K562 (cell line): Measurements from ENCODE around the gene UCK1. TPM values are rescaled to one million over a fixed set of nuclear protein-coding genes. Genes with fewer than 3 reads are reported as not detected.

ENCODE experiments used
- ATAC-seq: fragments of 200-7000 bp; cut with Tn5 transposase; 3 replicates; pipeline ENCODE4 v1.9.1; 2020; ENCODE audit warnings: moderate library complexity
- BruUV-seq: library from RNA; stranded (reverse); fragments of 400-500 nt; replicated peaks from 2 replicates; lab custom pipeline; 2021; lab: Mats Ljungman, UMichigan
- CTCF ChIA-PET: fragments of 300-600 bp; formaldehyde crosslinking; extraction: SDS; loops from one replicate; lab custom pipeline; 2021; ENCODE audit warnings: low intra/inter-chr PET ratio; lab: Yijun Ruan, JAX
- POLR2A ChIA-PET: fragments of 300-600, 350-650 bp; sonication (Branson Sonifier 250); formaldehyde crosslinking; extraction: SDS; loops from one replicate; lab custom pipeline; 2021; ENCODE audit warnings: antibody characterized with exemption, inconsistent platforms; lab: Yijun Ruan, JAX
- DNase-seq, 4 experiments: peaks; one replicate each; pipeline versions ENCODE4 v3.0.0 to v3.0.0-alpha.2; 2011 to 2018; ENCODE audit warnings: low spot score in 3 of 4, mixed read lengths in 3 of 4; ENCODE audit errors: extremely low read depth in 1 of 4
- FAIRE-seq: peaks from 2 replicates; lab custom pipeline; 2011; peaks lifted over from hg19 to GRCh38; lab: Jason Lieb, UNC
- H2AFZ ChIP-seq: 2 replicates; pipeline ENCODE4 v1.6.0; 2011; ENCODE audit warnings: low read depth, low read length, control low read depth, inconsistent platforms
- H3K27ac ChIP-seq: fragments of 200-600 bp; 3 replicates; pipeline ENCODE4 v1.8.0; 2011; ENCODE audit warnings: low read depth, mild to moderate bottlenecking, control low read depth, inconsistent platforms, low read length, moderate library complexity, mixed read lengths; ENCODE audit errors: extremely low read depth
- H3K27me3 ChIP-seq, 2 experiments: fragments of 300-600 bp in 1 of 2; 2 replicates in 1 of 2; 3 replicates in 1 of 2; pipeline versions ENCODE4 v1.6.0 to v1.8.0; 2011; ENCODE audit warnings: inconsistent platforms in 2 of 2, low read length in 2 of 2, mild to moderate bottlenecking in 1 of 2, mixed read lengths in 1 of 2, moderate library complexity in 1 of 2; ENCODE audit not compliant: control insufficient read depth in 2 of 2, insufficient read depth in 2 of 2
- H3K36me3 ChIP-seq: fragments of 300-600 bp; 3 replicates; pipeline ENCODE4 v1.8.0; 2011; ENCODE audit warnings: mild to moderate bottlenecking, low read length, inconsistent platforms; ENCODE audit not compliant: control insufficient read depth, insufficient read depth
- H3K4me1 ChIP-seq, 2 experiments: fragments of 200-600 bp in 1 of 2; replicated peaks in 1 of 2; 2 replicates in 1 of 2; 3 replicates in 1 of 2; pipeline versions ENCODE4 v1.5.1 to v1.8.0; 2011; ENCODE audit warnings: inconsistent platforms in 2 of 2, low read length in 2 of 2, mild to moderate bottlenecking in 1 of 2, mixed read lengths in 1 of 2, moderate library complexity in 1 of 2; ENCODE audit not compliant: control insufficient read depth in 2 of 2, insufficient read depth in 2 of 2
- H3K4me2 ChIP-seq: 2 replicates; pipeline ENCODE4 v1.6.1; 2011; ENCODE audit warnings: low read length, control low read depth, inconsistent platforms, mixed read lengths; ENCODE audit not compliant: insufficient read depth
- H3K4me3 ChIP-seq: fragments of 200-600 bp; sonication (generic), shearing (Covaris generic); 2 replicates; pipeline ENCODE4 v1.5.1; 2016; ENCODE audit warnings: control low read depth, inconsistent platforms
- H3K79me2 ChIP-seq: fragments of 200-600 bp; 3 replicates; pipeline ENCODE4 v1.8.0; 2011; ENCODE audit warnings: low read length, inconsistent platforms; ENCODE audit not compliant: control insufficient read depth, insufficient read depth
- H3K9ac ChIP-seq, 2 experiments: 2 replicates each; pipeline versions ENCODE4 v1.6.0 to v1.6.1; 2011; ENCODE audit warnings: low read depth in 2 of 2, low read length in 2 of 2, control low read depth in 1 of 2, inconsistent platforms in 1 of 2, mild to moderate bottlenecking in 1 of 2, mixed read lengths in 1 of 2; ENCODE audit not compliant: insufficient read depth in 1 of 2
- H3K9me1 ChIP-seq: one replicate; pipeline ENCODE4 v1.6.0; 2011; ENCODE audit warnings: inconsistent platforms, mild to moderate bottlenecking, low read length, moderate library complexity; ENCODE audit not compliant: control insufficient read depth, insufficient read depth
- H3K9me3 ChIP-seq: replicated peaks from 2 replicates; pipeline ENCODE4 v1.5.1; 2011; ENCODE audit warnings: low read depth, low read length, inconsistent platforms; ENCODE audit not compliant: control insufficient read depth, insufficient read depth
- H4K20me1 ChIP-seq: replicated peaks from 2 replicates; pipeline ENCODE4 v1.6.1; 2011; ENCODE audit warnings: low read length, inconsistent platforms, mixed read lengths; ENCODE audit not compliant: control insufficient read depth, insufficient read depth
- CHCHD3 ChIP-seq: fragments of 250-450 bp; sonication (Bioruptor Pico); IDR thresholded peaks from 2 replicates; pipeline ENCODE4 v2.1.2; 2022; ENCODE audit warnings: mild to moderate bottlenecking
- E4F1 ChIP-seq: fragments of 250-450 bp; sonication (Bioruptor Pico); IDR thresholded peaks from 2 replicates; pipeline ENCODE4 v1.5.0; 2021; ENCODE audit warnings: mild to moderate bottlenecking, borderline replicate concordance
- ETS2 ChIP-seq: IDR thresholded peaks from 2 replicates; pipeline ENCODE4 v1.6.1; 2016; ENCODE audit warnings: borderline replicate concordance, missing genetic modification characterization, mild to moderate bottlenecking, moderate library complexity, missing compliant biosample characterization; ENCODE audit not compliant: poor library complexity, severe bottlenecking
- FOXK2 ChIP-seq, 2 experiments: fragments of 450-650 bp; IDR thresholded peaks in 1 of 2; conservative IDR thresholded peaks in 1 of 2; 2 replicates each; pipeline ENCODE4 v1.6.1; 2016; ENCODE audit warnings: low read depth in 2 of 2, mild to moderate bottlenecking in 1 of 2
- HMGXB4 ChIP-seq: sonication (generic); formaldehyde crosslinking; IDR thresholded peaks from 2 replicates; pipeline ENCODE4 v1.8.1; 2023; ENCODE audit warnings: mild to moderate bottlenecking, missing genetic modification reagents
- JUNB ChIP-seq: fragments of 450-650 bp; formaldehyde crosslinking; conservative IDR thresholded peaks from 2 replicates; pipeline ENCODE4 v1.4.0; 2020; ENCODE audit warnings: mild to moderate bottlenecking
- MEF2A ChIP-seq: IDR thresholded peaks from 2 replicates; pipeline ENCODE4 v1.6.1; 2011; ENCODE audit warnings: low read depth, mild to moderate bottlenecking, low read length, moderate library complexity; ENCODE audit not compliant: control insufficient read depth
- POLR2AphosphoS2 ChIP-seq: IDR thresholded peaks from 2 replicates; pipeline ENCODE4 v1.6.1; 2012; ENCODE audit warnings: low read length, improper control_type of control experiment
- POLR2G ChIP-seq: fragments of 200-400 bp; formaldehyde crosslinking; IDR thresholded peaks from 2 replicates; pipeline ENCODE4 v1.6.1; 2017; ENCODE audit warnings: low read depth, mild to moderate bottlenecking, antibody characterized with exemption, low read length, moderate library complexity
- TOE1 ChIP-seq, 2 experiments: fragments of 450-650 bp in 1 of 2; sonication (generic) in 1 of 2; formaldehyde crosslinking in 1 of 2; IDR thresholded peaks; 2 replicates each; pipeline versions ENCODE4 v1.7.1 to v1.8.0; 2016 to 2022; ENCODE audit warnings: borderline replicate concordance in 2 of 2, mild to moderate bottlenecking in 2 of 2, antibody characterized with exemption in 1 of 2, inconsistent platforms in 1 of 2, low read depth in 1 of 2, missing genetic modification reagents in 1 of 2, moderate library complexity in 1 of 2
- ZNF518B ChIP-seq: fragments of 250-450 bp; sonication (Bioruptor Pico); IDR thresholded peaks from 2 replicates; pipeline ENCODE4 v1.5.0; 2021; ENCODE audit warnings: mild to moderate bottlenecking, moderate library complexity
- WGBS: fragments of 100-300 bp; shearing (Covaris generic); methylation state at CpG from one replicate; pipeline ENCODE4 v1.1.6; 2016; ENCODE audit warnings: low coverage, mixed read lengths; ENCODE audit not compliant: insufficient coverage; ENCODE audit errors: missing lambda C conversion rate; 5-methylcytosine and 5-hydroxymethylcytosine counted together
- in situ Hi-C: fragments of 300-500 bp; cut with MboI; formaldehyde crosslinking; loops from 4 replicates; pipeline ENCODE4 v1.15.0; 2018; ENCODE audit warnings: inconsistent platforms, mixed read lengths
- intact Hi-C: fragments of 100-400 bp; cut with micrococcal nuclease; formaldehyde crosslinking; loops from 2 replicates; pipeline ENCODE4 v1.14.2; 2022
- polyA plus RNA-seq, 8 experiments: library from polyadenylated mRNA; depleted of rRNA in 4 of 8; stranded (reverse) in 5 of 8; unstranded in 3 of 8; fragments of >200 nt; fragmentation: Nextera tagmentation in 2 of 8; fragmentation: Illumina TruSeq in 1 of 8; extraction: Ambion mirVana in 2 of 8; extraction: Trizol in 1 of 8; gene quantifications; 2 replicates each; pipeline versions ENCODE4 v1.2.1 to v1.2.3, GENCODE V29; 2011 to 2014; ENCODE audit warnings: inconsistent platforms in 1 of 8, missing spikeins in 1 of 8
- total RNA-seq, 7 experiments: library from RNA; depleted of rRNA in 6 of 7; stranded (reverse); fragments of >200 nt in 6 of 7; fragmentation: Illumina TruSeq in 2 of 7; extraction: Trizol in 2 of 7; gene quantifications; 2 replicates each; pipeline versions ENCODE4 v1.2.1 to v1.2.3, GENCODE V29; 2011 to 2021; ENCODE audit warnings: low replicate concordance in 1 of 7
- TF ChIP-seq, protein P1 (sequence below), 3 experiments: fragments of 200-800 bp in 1 of 3; sonication (Bioruptor generic) in 1 of 3; sonication (generic) in 1 of 3; formaldehyde crosslinking in 1 of 3; IDR thresholded peaks; 2 replicates each; pipeline versions ENCODE4 v1.6.1 to v1.8.0; 2016 to 2022; ENCODE audit warnings: mild to moderate bottlenecking in 2 of 3, missing compliant biosample characterization in 2 of 3, missing genetic modification characterization in 2 of 3, missing genetic modification reagents in 1 of 3

Gene UCK1
- total and polyA plus RNA-seq, 9 of the 15 experiments (the other 6 are each of a cell fraction or from before 2014, with no cell fraction given): 0.27 to 27.5 (median 16.1) TPM

DNA sequence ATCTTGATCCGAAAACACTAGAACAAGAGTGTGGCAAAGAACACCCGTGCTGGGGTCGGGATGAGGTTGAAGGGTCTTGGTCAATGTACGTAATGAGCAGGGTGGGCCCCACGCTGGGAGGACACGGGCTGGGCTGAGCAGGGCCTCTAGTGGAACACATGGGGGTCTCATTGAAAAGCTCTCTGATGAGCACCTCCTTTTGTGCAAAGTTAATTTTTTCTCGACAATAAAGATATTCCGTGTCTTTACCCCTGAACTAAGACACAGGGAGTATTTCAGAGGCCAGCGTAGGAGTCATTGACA is 8.0 kb downstream of the UCK1 start:
- Histone ChIP-seq H3K79me2 (no peaks in the 10 kb centered on the region), H3K4me2 (no peak overlapping the region), H2AFZ (no peak overlapping the region), H3K4me1 (peaks cover 0 to 17% of the 10 kb centered on the region in 2 experiments; a peak in 1 of 5 replicates), H3K27me3 (no peaks in the 10 kb centered on the region), H3K36me3 (peaks cover 92% of the 10 kb centered on the region; the same call in 2 of the 3 replicates), H3K27ac (no peak overlapping the region), H3K9me1 (no peaks in the 10 kb centered on the region), H3K4me3 (no peak overlapping the region), H3K9me3 (no peaks in the 10 kb centered on the region), H3K9ac (no peak overlapping the region), H4K20me1 (no peaks in the 10 kb centered on the region; the same call in 1 of the 2 replicates)
- in situ Hi-C loops: no loop called here
- DNase-seq (no peak), ATAC-seq (no peak), FAIRE-seq (no peak)
- POLR2A ChIA-PET: interaction anchor here (0.6 kb wide), 4 partner anchors 83 to 204 kb away, joined by 3 to 4 read pairs (median 3); no protein-coding TSS in a partner anchor
- 88% methylated on average over 9 of the region's 9 CpGs for WGBS
- CTCF ChIA-PET: no interaction called here
- BruUV-seq: no TSS peak
- intact Hi-C loops: no loop called here
- TF ChIP-seq, protein P1, sequence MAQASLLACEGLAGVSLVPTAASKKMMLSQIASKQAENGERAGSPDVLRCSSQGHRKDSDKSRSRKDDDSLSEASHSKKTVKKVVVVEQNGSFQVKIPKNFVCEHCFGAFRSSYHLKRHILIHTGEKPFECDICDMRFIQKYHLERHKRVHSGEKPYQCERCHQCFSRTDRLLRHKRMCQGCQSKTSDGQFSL (CRISPR knock-in tag; IDR thresholded peaks at IDR 0.05): no peak
- TF ChIP-seq, protein P1 (tag; IDR thresholded peaks at IDR 0.05): no peak
- TF ChIP-seq ZNF518B (CRISPR knock-in tag) (no peak), ETS2 (tag) (no peak), E4F1 (CRISPR knock-in tag) (no peak), JUNB (CRISPR knock-in tag) (no peak), POLR2G (0 out of 2 replicates have a peak, but pooled peaks have one; percentile 8), CHCHD3 (CRISPR knock-in tag) (no peak), MEF2A (no peak), POLR2AphosphoS2 (0 out of 2 replicates have a peak, but pooled peaks have one; percentile 13), TOE1 (IDR thresholded peaks at IDR 0.05; ENCODE audit: borderline replicate concordance) (no peak), TOE1 (CRISPR knock-in tag; IDR thresholded peaks at IDR 0.05; ENCODE audit: borderline replicate concordance, low read depth) (no peak), HMGXB4 (CRISPR knock-in tag) (no peak), FOXK2 (conservative IDR thresholded peaks at IDR 0.05 in 1 of 2, IDR thresholded peaks at IDR 0.05 in 1 of 2; ENCODE audit: low read depth in 2 of 2) (no peak)
